ENCODE results near the gene ALDH3A1. TPM values are rescaled to one million over a fixed set of nuclear protein-coding genes. Genes with fewer than 3 reads are reported as not detected.

The ALDH3A1 gene
- total RNA-seq, 1 experiment from 2014 or later, result 0.39 TPM

DNA sequence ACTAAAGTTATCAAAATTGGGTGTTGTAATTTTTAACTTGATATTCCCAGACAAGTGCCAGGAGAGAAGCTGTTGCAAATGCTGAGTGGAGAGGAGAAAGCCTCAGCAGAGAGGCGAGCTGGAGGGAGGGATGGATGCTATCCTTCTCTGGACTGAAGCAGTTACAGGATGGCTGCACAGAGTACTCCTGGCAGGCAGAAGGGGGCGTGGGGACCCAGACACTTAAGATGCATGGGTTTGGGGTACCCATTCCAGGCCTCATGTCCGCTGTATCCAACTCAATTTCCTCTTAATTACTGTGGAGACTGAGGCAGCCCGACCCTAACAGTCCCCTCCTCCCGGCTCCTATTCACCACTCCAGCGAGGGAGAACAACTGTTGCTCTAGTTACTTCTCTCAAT is 25.4 kb upstream of the ALDH3A1 start:
- no peak overlapping the region for H2BK5ac ChIP-seq (ENCODE audit: insufficient read length, low read length)
- no peaks in the 10 kb centered on the region; the same call in 1 of the 2 replicates for H3K27me3 Mint-ChIP-seq (ENCODE audit: low read depth)
- no peak overlapping the region for H3T11ph ChIP-seq (ENCODE audit: low read length)
- no peak overlapping the region for H2BK20ac ChIP-seq (ENCODE audit: low read depth, low read length, poor library complexity, severe bottlenecking)
- no peak overlapping the region for H2BK15ac ChIP-seq (ENCODE audit: low read depth, low read length)
- H3K14ac ChIP-seq (ENCODE audit: insufficient read depth, low read length), result no peak overlapping the region
- no peaks in the 10 kb centered on the region for H4K20me1 ChIP-seq (ENCODE audit: control insufficient read depth, insufficient read depth, insufficient read length)
- no peak overlapping the region for H3K4me3 Mint-ChIP-seq
- H3K56ac ChIP-seq (ENCODE audit: insufficient read length, low read depth, low read length), result no peak overlapping the region
- no peak overlapping the region for H3K27ac ChIP-seq (ENCODE audit: insufficient read length, low read depth, low read length)
- no peaks in the 10 kb centered on the region for H3K9me3 Mint-ChIP-seq
- no peak overlapping the region for H4K5ac ChIP-seq (ENCODE audit: insufficient read length, low read depth, low read length)
- H3K4me1 Mint-ChIP-seq, result peaks cover 2 to 3% of the 10 kb centered on the region in 2 experiments; a peak in 3 of 4 replicates
- no peaks in the 10 kb centered on the region for H3K27me3 ChIP-seq (ENCODE audit: insufficient read depth, low read length)
- no peaks in the 10 kb centered on the region for H3K9me3 ChIP-seq (ENCODE audit: control insufficient read depth, low read depth, low read length)
- H2BK120ac ChIP-seq (ENCODE audit: low read depth, low read length, poor library complexity, severe bottlenecking), result no peak overlapping the region
- H2AFZ ChIP-seq (ENCODE audit: low read length), result no peak overlapping the region
- peaks cover 0 to 3% (median 0%) of the 10 kb centered on the region in 3 experiments; a peak in 1 of 7 replicates for H3K36me3 Mint-ChIP-seq (ENCODE audit: insufficient read depth in 1 of 3, low read depth in 3 of 3)
- no peak overlapping the region for H3K23ac ChIP-seq (ENCODE audit: insufficient read length, low read depth, low read length)
- H3K23me2 ChIP-seq (ENCODE audit: insufficient read length, low read depth, low read length, poor library complexity, severe bottlenecking), result no peaks in the 10 kb centered on the region
- TF ChIP-seq, protein P1, sequence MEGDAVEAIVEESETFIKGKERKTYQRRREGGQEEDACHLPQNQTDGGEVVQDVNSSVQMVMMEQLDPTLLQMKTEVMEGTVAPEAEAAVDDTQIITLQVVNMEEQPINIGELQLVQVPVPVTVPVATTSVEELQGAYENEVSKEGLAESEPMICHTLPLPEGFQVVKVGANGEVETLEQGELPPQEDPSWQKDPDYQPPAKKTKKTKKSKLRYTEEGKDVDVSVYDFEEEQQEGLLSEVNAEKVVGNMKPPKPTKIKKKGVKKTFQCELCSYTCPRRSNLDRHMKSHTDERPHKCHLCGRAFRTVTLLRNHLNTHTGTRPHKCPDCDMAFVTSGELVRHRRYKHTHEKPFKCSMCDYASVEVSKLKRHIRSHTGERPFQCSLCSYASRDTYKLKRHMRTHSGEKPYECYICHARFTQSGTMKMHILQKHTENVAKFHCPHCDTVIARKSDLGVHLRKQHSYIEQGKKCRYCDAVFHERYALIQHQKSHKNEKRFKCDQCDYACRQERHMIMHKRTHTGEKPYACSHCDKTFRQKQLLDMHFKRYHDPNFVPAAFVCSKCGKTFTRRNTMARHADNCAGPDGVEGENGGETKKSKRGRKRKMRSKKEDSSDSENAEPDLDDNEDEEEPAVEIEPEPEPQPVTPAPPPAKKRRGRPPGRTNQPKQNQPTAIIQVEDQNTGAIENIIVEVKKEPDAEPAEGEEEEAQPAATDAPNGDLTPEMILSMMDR (conservative IDR thresholded peaks at IDR 0.05), result no peak
- H2AK5ac ChIP-seq (ENCODE audit: insufficient read length, low read length), result no peak overlapping the region
- H3K4me1 ChIP-seq (ENCODE audit: insufficient read depth, low read length), result no peaks in the 10 kb centered on the region
- no peaks in the 10 kb centered on the region for H3K79me2 ChIP-seq (ENCODE audit: insufficient read depth, low read length)
- no peak overlapping the region for H4K91ac ChIP-seq (ENCODE audit: insufficient read length, low read depth, low read length)
- H3K27ac Mint-ChIP-seq, result no peak overlapping the region
- H4K8ac ChIP-seq (replicated peaks; ENCODE audit: insufficient read length, low read depth, low read length), result no peak overlapping the region
- H3K9ac ChIP-seq (ENCODE audit: extremely low read depth, insufficient read length, low read length), result no peak overlapping the region
- WGBS (ENCODE audit: extremely low coverage, insufficient read length, low lambda C conversion rate), result no CpG with 5 or more reads among the region's 6 CpGs
- DNase-seq, result no peak
- H3K4me2 ChIP-seq (ENCODE audit: insufficient read depth, insufficient read length, low read length), result no peak overlapping the region
- H3K18ac ChIP-seq (ENCODE audit: insufficient read length, low read depth, low read length), result no peak overlapping the region
- no peaks in the 10 kb centered on the region for H3K79me1 ChIP-seq (ENCODE audit: insufficient read depth, low read depth, low read length, poor library complexity, severe bottlenecking)
- H3K4ac ChIP-seq (ENCODE audit: low read depth, low read length), result no peak overlapping the region
- H2BK12ac ChIP-seq (ENCODE audit: insufficient read length, low read depth, low read length), result no peak overlapping the region
